Endodermal cell (in vitro differentiated cells): ENCODE measurements around the gene KLHL26. TPM values are rescaled to one million over a fixed set of nuclear protein-coding genes. Genes with fewer than 3 reads are reported as not detected.
A peak's percentile ranks its signal among the peaks of the same experiment; 100 is the strongest.

Source experiments
- DNase-seq: peaks from one replicate; pipeline ENCODE4 v3.0.0-alpha.2; 2017
- H3K27ac ChIP-seq: 2 replicates; pipeline ENCODE4 v1.5.1; 2013; ENCODE audit warnings: mild to moderate bottlenecking, low read depth, low read length, moderate library complexity
- H3K27me3 ChIP-seq: 2 replicates; pipeline ENCODE4 v1.6.1; 2013; ENCODE audit warnings: mild to moderate bottlenecking, low read length, moderate library complexity; ENCODE audit not compliant: insufficient read depth, control insufficient read depth, poor library complexity, severe bottlenecking
- H3K36me3 ChIP-seq: 2 replicates; pipeline ENCODE4 v1.7.0; 2013; ENCODE audit warnings: mild to moderate bottlenecking, low read length, moderate library complexity; ENCODE audit not compliant: control insufficient read depth, insufficient read depth
- H3K4me1 ChIP-seq: one replicate; pipeline ENCODE4 v1.7.0; 2013; ENCODE audit warnings: low read length; ENCODE audit not compliant: control insufficient read depth, insufficient read depth
- H3K4me3 ChIP-seq: 2 replicates; pipeline ENCODE4 v1.5.1; 2013; ENCODE audit warnings: mild to moderate bottlenecking, low read length, moderate library complexity
- H3K9ac ChIP-seq: 2 replicates; pipeline ENCODE4 v1.6.1; 2013; ENCODE audit warnings: mild to moderate bottlenecking, low read length, moderate library complexity; ENCODE audit not compliant: poor library complexity, severe bottlenecking; ENCODE audit errors: extremely low read depth
- H3K9me3 ChIP-seq: 2 replicates; pipeline ENCODE4 v1.6.1; 2013; ENCODE audit warnings: mild to moderate bottlenecking, low read length, moderate library complexity; ENCODE audit not compliant: control insufficient read depth
- H3K27ac Mint-ChIP-seq: 2 replicates; pipeline ENCODE4 v1.8.0; 2020; ENCODE audit warnings: mixed read lengths
- H3K27me3 Mint-ChIP-seq: 2 replicates; pipeline ENCODE4 v1.8.0; 2021; ENCODE audit warnings: mild to moderate bottlenecking, mixed read lengths; ENCODE audit not compliant: insufficient read depth
- H3K36me3 Mint-ChIP-seq: 2 replicates; pipeline ENCODE4 v1.8.0; 2020; ENCODE audit warnings: low read depth, mixed read lengths
- H3K4me1 Mint-ChIP-seq: 2 replicates; pipeline ENCODE4 v1.8.0; 2020; ENCODE audit warnings: mixed read lengths
- H3K4me3 Mint-ChIP-seq: 2 replicates; pipeline ENCODE4 v1.8.0; 2020; ENCODE audit warnings: mild to moderate bottlenecking, moderate library complexity, mixed read lengths
- H3K9me3 Mint-ChIP-seq: 2 replicates; pipeline ENCODE4 v1.8.0; 2020; ENCODE audit warnings: mild to moderate bottlenecking, mixed read lengths
- WGBS, 2 experiments: methylation state at CpG; one replicate each; pipeline versions ENCODE4 v1.1.5 to v1.1.7; 2013; ENCODE audit warnings: missing lambda C conversion rate in 2 of 2, mixed read lengths in 1 of 2; ENCODE audit not compliant: insufficient coverage in 1 of 2, insufficient read length in 1 of 2; 5-methylcytosine and 5-hydroxymethylcytosine counted together
- total RNA-seq, 2 donors: library from RNA; stranded (reverse); fragmentation: NEBNext Ultra II Directional in 1 of 2; extraction: Animal tissue kit (Norgen Biotek cat#: 25700) in 1 of 2; gene quantifications; 2 replicates in 1 of 2; 3 replicates in 1 of 2; pipeline ENCODE4 v1.2.1, GENCODE V29; 2021
- TF ChIP-seq, protein P1 (sequence below): fragments of 200-600 bp; sonication (generic); conservative IDR thresholded peaks from 2 replicates; pipeline ENCODE4 v1.5.0; 2021; ENCODE audit warnings: antibody characterized with exemption, mild to moderate bottlenecking

KLHL26 gene
- total RNA-seq, 2 donors from 2014 or later: 9.4 to 11.2 TPM

DNA sequence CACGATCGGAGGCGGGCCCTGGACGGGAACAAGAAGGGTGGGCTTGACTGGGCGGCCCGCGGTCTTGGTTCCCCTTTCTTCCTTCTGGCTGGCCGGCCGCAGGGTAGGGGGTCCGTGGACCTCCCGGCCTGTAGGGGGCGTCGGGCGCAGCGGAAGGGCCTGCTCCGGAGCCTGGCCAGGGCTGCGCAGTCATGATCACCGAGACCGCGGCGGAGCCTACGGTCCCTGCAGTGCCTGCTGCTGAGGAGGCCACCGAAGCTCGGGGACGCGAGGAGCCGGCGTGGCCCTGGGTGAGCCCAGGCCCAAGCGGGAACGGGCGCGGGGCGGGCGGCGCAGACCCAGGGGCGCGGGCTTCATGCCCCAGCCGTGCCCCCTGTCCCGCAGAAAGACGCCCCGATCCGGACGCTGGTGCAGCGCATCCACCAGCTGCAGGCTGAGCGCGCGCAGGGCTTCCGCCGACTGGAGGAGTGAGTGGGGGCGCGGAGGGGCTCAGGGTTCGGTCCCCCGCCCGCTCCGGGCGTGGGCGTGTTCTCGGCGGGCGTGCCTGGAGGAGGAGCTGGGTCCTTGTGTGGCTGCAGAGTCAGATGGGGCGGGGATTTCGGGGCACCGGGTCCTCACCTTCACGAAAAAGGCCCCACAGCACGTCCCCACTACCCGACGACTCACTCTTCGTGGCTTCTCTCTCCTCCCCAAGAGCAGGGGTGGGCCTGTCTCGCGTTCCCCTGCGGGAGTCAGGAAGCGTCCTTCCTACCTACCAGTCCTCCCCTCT, 48.0 kb upstream of the KLHL26 start, which contains the start of gene REX1BD:
Gene REX1BD (plus strand): TSS at position 188 of the 769 bp plus-strand sequence. CDS start 4 bp downstream, at position 192.
- Histone ChIP-seq H3K4me3 (peak within 1 kb of the TSS; percentile 86), H3K27me3 (no peaks in the 10 kb centered on the region), H3K9ac (peak within 1 kb of the TSS; percentile 65), H3K4me1 (peaks cover 3% of the 10 kb centered on the region), H3K27ac (peak within 1 kb of the TSS; percentile 37), H3K9me3 (no peaks in the 10 kb centered on the region), H3K36me3 (peaks cover 9% of the 10 kb centered on the region)
- TF ChIP-seq, protein P1, sequence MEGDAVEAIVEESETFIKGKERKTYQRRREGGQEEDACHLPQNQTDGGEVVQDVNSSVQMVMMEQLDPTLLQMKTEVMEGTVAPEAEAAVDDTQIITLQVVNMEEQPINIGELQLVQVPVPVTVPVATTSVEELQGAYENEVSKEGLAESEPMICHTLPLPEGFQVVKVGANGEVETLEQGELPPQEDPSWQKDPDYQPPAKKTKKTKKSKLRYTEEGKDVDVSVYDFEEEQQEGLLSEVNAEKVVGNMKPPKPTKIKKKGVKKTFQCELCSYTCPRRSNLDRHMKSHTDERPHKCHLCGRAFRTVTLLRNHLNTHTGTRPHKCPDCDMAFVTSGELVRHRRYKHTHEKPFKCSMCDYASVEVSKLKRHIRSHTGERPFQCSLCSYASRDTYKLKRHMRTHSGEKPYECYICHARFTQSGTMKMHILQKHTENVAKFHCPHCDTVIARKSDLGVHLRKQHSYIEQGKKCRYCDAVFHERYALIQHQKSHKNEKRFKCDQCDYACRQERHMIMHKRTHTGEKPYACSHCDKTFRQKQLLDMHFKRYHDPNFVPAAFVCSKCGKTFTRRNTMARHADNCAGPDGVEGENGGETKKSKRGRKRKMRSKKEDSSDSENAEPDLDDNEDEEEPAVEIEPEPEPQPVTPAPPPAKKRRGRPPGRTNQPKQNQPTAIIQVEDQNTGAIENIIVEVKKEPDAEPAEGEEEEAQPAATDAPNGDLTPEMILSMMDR: peak; percentile 98
- H3K36me3 Mint-ChIP-seq: peaks cover 5% of the 10 kb centered on the region
- 0 to 2% methylated on average over 35 to 71 of the region's 72 CpGs for WGBS, 2 experiments
- H3K9me3 Mint-ChIP-seq: no peaks in the 10 kb centered on the region
- peaks cover 15% of the 10 kb centered on the region for H3K4me1 Mint-ChIP-seq
- H3K4me3 Mint-ChIP-seq: peak within 1 kb of the TSS; percentile 77
- peaks cover 4% of the 10 kb centered on the region for H3K27me3 Mint-ChIP-seq
- peak; percentile 95 for DNase-seq
- H3K27ac Mint-ChIP-seq: peak within 1 kb of the TSS; percentile 95

- peak overlapping the region; percentile 95 for H3K27ac Mint-ChIP-seq
- H3K9ac ChIP-seq: peak overlapping the region; percentile 65
- 1% methylated on average over 35 to 52 of the region's 52 CpGs for WGBS, 2 experiments
These were observed 47.2 kb upstream of the KLHL26 start for GRCh38 chr19:18589380-18590272.

More at GRCh38 chr19:18589380-18590272, 47.2 kb upstream of the KLHL26 start:
- Histone ChIP-seq H3K27ac (peak overlapping the region; percentile 54), H3K4me3 (peak overlapping the region; percentile 86), H3K27me3 (no peaks in the 10 kb centered on the region), H3K36me3 (peaks cover 9% of the 10 kb centered on the region), H3K9me3 (no peaks in the 10 kb centered on the region), H3K4me1 (peaks cover 3% of the 10 kb centered on the region)
- peak overlapping the region; percentile 77 for H3K4me3 Mint-ChIP-seq
- peak; percentile 95 for DNase-seq
- TF ChIP-seq, protein P1: no peak
- peaks cover 4% of the 10 kb centered on the region for H3K27me3 Mint-ChIP-seq
- no peaks in the 10 kb centered on the region for H3K9me3 Mint-ChIP-seq
- peaks cover 16% of the 10 kb centered on the region for H3K4me1 Mint-ChIP-seq
- H3K36me3 Mint-ChIP-seq: peaks cover 5% of the 10 kb centered on the region
